Jurkat, Clone E6-1 (cell line): ENCODE measurements around the gene STK10.
"Not testable (repeated sequence)": the region's sequence is repeated elsewhere in the genome, so short reads cannot be mapped to it uniquely, and the experiment has no call there.

Experiments
- DNase-seq: peaks from one replicate; pipeline ENCODE4 v3.0.0-alpha.2; 2011; ENCODE audit warnings: low read depth, low spot score
- H3K4me3 ChIP-seq: 2 replicates; pipeline ENCODE4 v1.5.1; 2011; ENCODE audit warnings: mild to moderate bottlenecking, low read length, control low read depth, moderate library complexity

The STK10 gene

GRCh38 chr5:172046593-172046992 is 141.4 kb downstream of the STK10 start:
- H3K4me3 ChIP-seq: no peak overlapping the region
- DNase-seq: no peak

GRCh38 chr5:172045315-172045632 is 142.8 kb downstream of the STK10 start:
- H3K4me3 ChIP-seq: no peak overlapping the region
- no peak for DNase-seq

- no peak overlapping the region for H3K4me3 ChIP-seq
- DNase-seq: no peak
Measured at GRCh38 chr5:172044631-172045314, 143.3 kb downstream of the STK10 start.

- H3K4me3 ChIP-seq: no peak overlapping the region
- DNase-seq: no peak
Measured at GRCh38 chr5:172043865-172044264, 144.2 kb downstream of the STK10 start.

- no peak for DNase-seq
- no peak overlapping the region for H3K4me3 ChIP-seq
Measured at GRCh38 chr5:172042183-172042582, 145.8 kb downstream of the STK10 start.

GRCh38 chr5:172038167-172038566 is 149.9 kb downstream of the STK10 start:
- no peak for DNase-seq
- no peak overlapping the region for H3K4me3 ChIP-seq

- no peak for DNase-seq
Measured at GRCh38 chr5:172035049-172035448, 153.0 kb downstream of the STK10 start.

GRCh38 chr5:172031894-172032461 is 156.0 kb downstream of the STK10 start:
- no peak overlapping the region for H3K4me3 ChIP-seq

More at GRCh38 chr5:172035049-172035448, 153.0 kb downstream of the STK10 start:
- no peak overlapping the region for H3K4me3 ChIP-seq

GRCh38 chr5:172029876-172030275 is 158.1 kb downstream of the STK10 start:
- H3K4me3 ChIP-seq: no peak overlapping the region
- DNase-seq: no peak

More at GRCh38 chr5:172031894-172032461, 156.0 kb downstream of the STK10 start:
- no peak for DNase-seq

- H3K4me3 ChIP-seq: no peak overlapping the region
- no peak for DNase-seq
Measured at GRCh38 chr5:172028167-172028566, 159.9 kb downstream of the STK10 start.

- not testable (repeated sequence) for DNase-seq, H3K4me3 ChIP-seq
Measured at GRCh38 chr5:172020110-172020786, 167.8 kb downstream of the STK10 start.

GRCh38 chr5:172015346-172015745 is 172.7 kb downstream of the STK10 start:
- DNase-seq: no peak
- H3K4me3 ChIP-seq: no peak overlapping the region

GRCh38 chr5:172010278-172010677 is 177.7 kb downstream of the STK10 start:
- peak; percentile 53 for DNase-seq
- H3K4me3 ChIP-seq: no peak overlapping the region

GRCh38 chr5:172009536-172010270 is 178.3 kb downstream of the STK10 start:
- no peak for DNase-seq
- no peak overlapping the region for H3K4me3 ChIP-seq

- no peak for DNase-seq
- H3K4me3 ChIP-seq: no peak overlapping the region
Measured at GRCh38 chr5:172008689-172009141, 179.3 kb downstream of the STK10 start.

GRCh38 chr5:172008111-172008455 is 179.9 kb downstream of the STK10 start:
- H3K4me3 ChIP-seq: no peak overlapping the region
- no peak for DNase-seq

GRCh38 chr5:172007175-172008110 is 180.6 kb downstream of the STK10 start:
- H3K4me3 ChIP-seq: peak overlapping the region; percentile 99
- no peak for DNase-seq

GRCh38 chr5:172006321-172007174 is 181.5 kb downstream of the STK10 start, which contains the start of gene FBXW11:
Gene FBXW11, minus strand, starts transcription at chr5:172006638. Its CDS starts 136 bp downstream, at chr5:172006502.
- DNase-seq: peak; percentile 94
- peak within 1 kb of the TSS; percentile 99 for H3K4me3 ChIP-seq
